ENCODE measurements around the gene TMEM182.

- TF ChIP-seq CTCF (conservative IDR thresholded peaks at IDR 0.05; ENCODE audit: low read depth, low read length) (no peak), EZH2 (IDR thresholded peaks at IDR 0.05; ENCODE audit: borderline replicate concordance, low read depth, low read length, poor library complexity, severe bottlenecking) (no peak)
Measured at GRCh38 chr2:102724016-102724490, 37.8 kb upstream of the TMEM182 start.

Data from A673 (cell line).